Glutamatergic neuron (in vitro differentiated cells): Measurements from ENCODE around the gene ZNF746. TPM values are rescaled to one million over a fixed set of nuclear protein-coding genes. Genes with fewer than 3 reads are reported as not detected.

Source experiments
- DNase-seq: peaks from one replicate; pipeline ENCODE4 v3.0.0; 2022
- H3K27ac Mint-ChIP-seq: one replicate; pipeline ENCODE4 v1.8.0; 2020; ENCODE audit warnings: mild to moderate bottlenecking, mixed read lengths, inconsistent platforms; ENCODE audit not compliant: unreplicated experiment
- H3K27me3 Mint-ChIP-seq: one replicate; pipeline ENCODE4 v1.8.0; 2020; ENCODE audit warnings: mild to moderate bottlenecking, moderate library complexity, mixed read lengths, inconsistent platforms; ENCODE audit not compliant: unreplicated experiment
- H3K36me3 Mint-ChIP-seq: one replicate; pipeline ENCODE4 v1.8.0; 2020; ENCODE audit warnings: mild to moderate bottlenecking, mixed read lengths, inconsistent platforms; ENCODE audit not compliant: unreplicated experiment
- H3K4me1 Mint-ChIP-seq: one replicate; pipeline ENCODE4 v1.8.0; 2020; ENCODE audit warnings: mild to moderate bottlenecking, low read depth, mixed read lengths, inconsistent platforms; ENCODE audit not compliant: unreplicated experiment
- H3K4me3 Mint-ChIP-seq: one replicate; pipeline ENCODE4 v1.8.0; 2020; ENCODE audit warnings: mild to moderate bottlenecking, mixed read lengths, inconsistent platforms; ENCODE audit not compliant: unreplicated experiment
- H3K9me3 Mint-ChIP-seq: one replicate; pipeline ENCODE4 v1.8.0; 2020; ENCODE audit warnings: mild to moderate bottlenecking, moderate library complexity, mixed read lengths, inconsistent platforms; ENCODE audit not compliant: unreplicated experiment
- CTCF ChIP-seq: fragments of 200-600 bp; sonication (generic); IDR thresholded peaks from one replicate; pipeline ENCODE4 v1.5.0; 2021; ENCODE audit not compliant: partially characterized antibody, unreplicated experiment
- total RNA-seq: library from RNA; stranded (reverse); fragmentation: NEBNext Ultra II Directional; extraction: Animal tissue kit (Norgen Biotek cat#: 25700); gene quantifications from one replicate; pipeline ENCODE4 v1.2.1, GENCODE V29; 2021; ENCODE audit not compliant: unreplicated experiment

The ZNF746 gene
- total RNA-seq, 1 donor from 2014 or later, result 22.8 TPM

- H3K4me3 Mint-ChIP-seq, result no peak overlapping the region
- no peak for DNase-seq
- peaks cover 11% of the 10 kb centered on the region for H3K36me3 Mint-ChIP-seq
- no peak overlapping the region for H3K27ac Mint-ChIP-seq
- H3K4me1 Mint-ChIP-seq, result no peaks in the 10 kb centered on the region
- peaks cover 4% of the 10 kb centered on the region for H3K27me3 Mint-ChIP-seq
- H3K9me3 Mint-ChIP-seq, result peaks cover 11% of the 10 kb centered on the region
- TF ChIP-seq CTCF, result no peak
Observed at GRCh38 chr7:149509774-149510173, 12.2 kb upstream of the ZNF746 start.

GRCh38 chr7:149505551-149505950, 7.9 kb upstream of the ZNF746 start:
- Mint-ChIP-seq H3K36me3 (peaks cover 11% of the 10 kb centered on the region), H3K4me3 (no peak overlapping the region), H3K27me3 (peaks cover 3% of the 10 kb centered on the region), H3K4me1 (no peaks in the 10 kb centered on the region), H3K9me3 (peaks cover 11% of the 10 kb centered on the region), H3K27ac (no peak overlapping the region)
- no peak for DNase-seq
- no peak for TF ChIP-seq CTCF

GRCh38 chr7:149501651-149502050, 4.0 kb upstream of the ZNF746 start:
- Mint-ChIP-seq H3K36me3 (peaks cover 5% of the 10 kb centered on the region), H3K27ac (no peak overlapping the region), H3K27me3 (peaks cover 8% of the 10 kb centered on the region), H3K4me3 (no peak overlapping the region), H3K4me1 (no peaks in the 10 kb centered on the region), H3K9me3 (peaks cover 9% of the 10 kb centered on the region)
- TF ChIP-seq CTCF, result no peak
- DNase-seq, result no peak

GRCh38 chr7:149500910-149501309, 3.3 kb upstream of the ZNF746 start:
- no peak for TF ChIP-seq CTCF
- H3K36me3 Mint-ChIP-seq, result peaks cover 5% of the 10 kb centered on the region
- DNase-seq, result no peak
- H3K27ac Mint-ChIP-seq, result no peak overlapping the region
- no peak overlapping the region for H3K4me3 Mint-ChIP-seq
- H3K4me1 Mint-ChIP-seq, result peaks cover 3% of the 10 kb centered on the region
- peaks cover 7% of the 10 kb centered on the region for H3K9me3 Mint-ChIP-seq
- peaks cover 8% of the 10 kb centered on the region for H3K27me3 Mint-ChIP-seq

- Mint-ChIP-seq H3K36me3 (no peaks in the 10 kb centered on the region), H3K27ac (no peak overlapping the region), H3K4me1 (peaks cover 4% of the 10 kb centered on the region), H3K27me3 (peaks cover 8% of the 10 kb centered on the region), H3K4me3 (no peak overlapping the region), H3K9me3 (peaks cover 7% of the 10 kb centered on the region)
- DNase-seq, result no peak
- no peak for TF ChIP-seq CTCF
Observed at GRCh38 chr7:149500201-149500600, 2.6 kb upstream of the ZNF746 start.
